Mucosa of gallbladder (tissue), 1 donor: Measurements from ENCODE around the gene SBF1. TPM values are rescaled to one million over a fixed set of nuclear protein-coding genes. Genes with fewer than 3 reads are reported as not detected.
"Not testable (repeated sequence)": the region's sequence is repeated elsewhere in the genome, so short reads cannot be mapped to it uniquely, and the experiment has no call there.

Source experiments
- DNase-seq: peaks from one replicate; pipeline ENCODE4 v3.0.0-alpha.2; 2020; ENCODE audit warnings: low spot score
- total RNA-seq: library from RNA; stranded (reverse); gene quantifications from one replicate; pipeline ENCODE4 v1.2.1, GENCODE V29; 2021
- donor health status: DM: no; HTN: no; CAD: no.

Gene SBF1
- total RNA-seq, 1 donor from 2014 or later = 95.8 TPM

DNA sequence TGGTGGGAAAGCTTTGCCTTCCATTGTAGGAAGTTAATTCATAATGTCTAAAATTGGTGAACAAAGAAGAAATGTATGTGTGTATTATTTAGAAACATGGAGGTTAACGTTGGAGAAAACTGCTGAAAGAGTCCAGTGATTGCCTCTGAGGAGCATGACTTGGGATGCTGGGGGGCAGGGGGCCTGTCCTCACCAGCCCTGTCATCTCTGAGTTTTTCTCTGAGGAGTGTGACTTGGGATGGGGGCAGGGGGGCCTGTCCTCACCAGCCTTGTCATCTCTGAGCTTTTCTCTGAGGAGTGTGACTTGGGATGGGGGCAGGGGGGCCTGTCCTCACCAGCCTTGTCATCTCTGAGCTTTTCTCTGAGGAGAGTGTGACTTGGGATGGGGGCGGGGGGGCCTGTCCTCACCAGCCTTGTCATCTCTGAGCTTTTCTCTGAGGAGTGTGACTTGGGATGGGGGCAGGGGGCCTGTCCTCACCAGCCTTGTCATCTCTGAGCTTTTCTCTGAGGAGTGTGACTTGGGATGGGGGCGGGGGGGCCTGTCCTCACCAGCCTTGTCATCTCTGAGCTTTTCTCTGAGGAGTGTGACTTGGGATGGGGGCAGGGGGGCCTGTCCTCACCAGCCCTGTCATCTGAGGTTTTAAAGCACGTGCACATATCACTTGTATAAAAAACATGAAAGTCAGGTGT is 77.3 kb downstream of the SBF1 start:
- DNase-seq = not testable (repeated sequence)

- DNase-seq = peak; percentile 45
These were observed 78.0 kb downstream of the SBF1 start for GRCh38 chr22:50396751-50397370.

Other genes starting within 250 kb of the SBF1 start
- gene TUBGCP6, start 230.0 kb downstream of the SBF1 start, total RNA-seq = 64.4 TPM
- 100 TPM for gene HDAC10, start 223.8 kb downstream of the SBF1 start, total RNA-seq
- 23.2 TPM for gene MAPK12, start 213.4 kb downstream of the SBF1 start, total RNA-seq
- 16.7 TPM for gene MAPK11, start 204.7 kb downstream of the SBF1 start, total RNA-seq
- 1,246 TPM for gene PLXNB2, start 167.4 kb downstream of the SBF1 start, total RNA-seq
- 24.9 TPM for gene DENND6B, start 148.0 kb downstream of the SBF1 start, total RNA-seq
- 75.5 TPM for gene PPP6R2, start 131.7 kb downstream of the SBF1 start, total RNA-seq
- 5.1 TPM for gene ADM2, start 6.5 kb upstream of the SBF1 start, total RNA-seq
- gene MIOX, start 11.8 kb upstream of the SBF1 start, total RNA-seq = 1.6 TPM
- gene LMF2, start 32.7 kb upstream of the SBF1 start, total RNA-seq = 89.1 TPM
- 35.2 TPM for gene NCAPH2, start 33.2 kb upstream of the SBF1 start, total RNA-seq
- gene SCO2, start 50.6 kb upstream of the SBF1 start, total RNA-seq = 1.3 TPM
- gene TYMP, start 55.0 kb upstream of the SBF1 start, total RNA-seq = 34.8 TPM
- 0.17 TPM for gene KLHDC7B, start 70.9 kb upstream of the SBF1 start, total RNA-seq
- gene SYCE3, start 87.9 kb upstream of the SBF1 start, total RNA-seq = not detected
- 32.4 TPM for gene CPT1B, start 103.4 kb upstream of the SBF1 start, total RNA-seq
- gene CHKB, start 107.8 kb upstream of the SBF1 start, total RNA-seq = 106 TPM
- gene MAPK8IP2, start 125.8 kb upstream of the SBF1 start, total RNA-seq = 0.89 TPM
- 113 TPM for gene ARSA, start 153.1 kb upstream of the SBF1 start, total RNA-seq
- 21.8 TPM for gene SHANK3, start 197.8 kb upstream of the SBF1 start, total RNA-seq